ENCODE measurements around the gene CYP27C1.
"Not testable (repeated sequence)": the region's sequence is repeated elsewhere in the genome, so short reads cannot be mapped to it uniquely, and the experiment has no call there.

CYP27C1 gene, protein sequence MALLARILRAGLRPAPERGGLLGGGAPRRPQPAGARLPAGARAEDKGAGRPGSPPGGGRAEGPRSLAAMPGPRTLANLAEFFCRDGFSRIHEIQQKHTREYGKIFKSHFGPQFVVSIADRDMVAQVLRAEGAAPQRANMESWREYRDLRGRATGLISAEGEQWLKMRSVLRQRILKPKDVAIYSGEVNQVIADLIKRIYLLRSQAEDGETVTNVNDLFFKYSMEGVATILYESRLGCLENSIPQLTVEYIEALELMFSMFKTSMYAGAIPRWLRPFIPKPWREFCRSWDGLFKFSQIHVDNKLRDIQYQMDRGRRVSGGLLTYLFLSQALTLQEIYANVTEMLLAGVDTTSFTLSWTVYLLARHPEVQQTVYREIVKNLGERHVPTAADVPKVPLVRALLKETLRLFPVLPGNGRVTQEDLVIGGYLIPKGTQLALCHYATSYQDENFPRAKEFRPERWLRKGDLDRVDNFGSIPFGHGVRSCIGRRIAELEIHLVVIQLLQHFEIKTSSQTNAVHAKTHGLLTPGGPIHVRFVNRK

DNA sequence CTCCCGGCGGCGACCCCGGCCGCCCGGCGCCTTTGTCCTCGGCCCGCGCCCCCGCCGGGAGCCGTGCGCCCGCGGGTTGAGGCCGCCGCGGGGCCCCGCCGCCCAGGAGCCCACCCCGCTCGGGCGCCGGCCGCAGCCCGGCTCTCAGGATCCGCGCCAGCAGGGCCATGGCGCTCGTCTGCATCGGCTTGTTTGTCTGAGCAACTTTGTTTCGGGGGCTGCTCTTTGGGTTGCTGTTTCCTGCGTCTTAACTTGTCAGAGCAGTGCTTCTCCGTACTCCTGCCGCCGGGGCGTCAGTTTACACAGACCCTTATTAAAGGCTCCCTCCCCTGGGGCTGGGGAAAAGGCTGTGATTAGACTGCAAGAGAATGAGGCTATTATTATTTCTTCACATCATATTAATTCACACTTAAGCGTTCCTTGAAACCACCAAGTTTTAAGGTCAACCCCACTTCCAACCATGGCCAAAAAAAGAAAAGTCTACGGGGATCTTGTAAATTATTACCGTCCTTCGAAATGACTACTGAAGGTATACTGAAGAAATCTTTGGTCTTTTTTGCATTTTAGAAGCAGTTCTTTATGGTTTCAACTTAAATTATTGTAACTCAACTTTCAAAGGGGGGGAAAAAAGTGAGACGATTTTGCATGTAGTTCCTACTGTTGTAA, at the start of gene CYP27C1:
CYP27C1 (minus strand) TSS at position 198 of the 666 bp plus-strand sequence; CDS start at position 169, 29 bp downstream.
- DNase-seq = no peak

DNA sequence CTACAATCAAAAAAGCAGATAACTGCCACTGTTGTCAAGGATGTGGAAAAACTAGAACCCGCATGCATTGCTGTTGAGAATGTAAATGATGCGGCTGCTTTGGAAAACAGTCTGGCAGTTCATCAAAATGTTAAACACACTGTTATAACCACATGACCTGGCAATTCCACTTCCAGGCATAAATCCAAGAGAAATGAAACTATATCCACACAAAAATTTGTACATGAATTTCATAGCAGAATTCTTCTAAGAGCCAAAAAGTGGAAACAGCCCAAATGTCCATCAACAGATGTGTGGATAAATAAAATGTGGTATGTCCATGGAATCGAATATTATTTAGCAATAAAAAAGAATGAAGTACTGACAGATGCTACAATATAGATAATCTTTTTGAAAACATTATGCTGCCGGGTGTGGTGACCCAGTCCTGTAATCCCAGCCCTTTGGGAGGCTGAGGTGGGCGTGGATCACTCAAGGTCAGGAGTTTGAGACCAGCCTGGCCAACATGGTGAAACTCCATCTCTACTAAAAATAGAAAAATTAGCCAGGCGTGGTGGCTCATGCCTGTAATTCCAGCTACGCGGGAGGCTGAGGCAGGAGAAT, 41.8 kb upstream of the CYP27C1 start:
- DNase-seq = no peak

DNA sequence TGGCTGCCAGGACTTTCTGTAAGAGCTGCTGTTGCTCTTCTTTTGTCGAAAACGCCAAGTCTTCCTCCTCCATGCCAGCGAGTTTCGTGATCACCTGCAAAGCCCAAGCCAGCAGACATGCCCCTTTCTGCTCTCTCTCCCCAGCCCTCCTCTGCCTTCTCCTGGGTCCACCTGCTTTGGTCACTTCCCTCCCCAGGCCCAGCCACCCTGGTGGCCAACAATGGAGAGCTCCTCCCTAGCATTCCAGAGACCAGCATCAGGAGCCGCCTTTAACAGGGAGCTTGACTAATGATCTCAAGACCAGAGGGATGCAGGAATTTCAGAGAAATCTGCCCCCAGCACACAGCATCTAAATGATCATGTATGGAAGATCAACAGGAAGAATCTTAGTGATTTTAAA, 39.3 kb upstream of the CYP27C1 start:
- DNase-seq = no peak

- DNase-seq = no peak
Measured at GRCh38 chr2:127256866-127257265, 36.8 kb upstream of the CYP27C1 start.

GRCh38 chr2:127256381-127256780, 36.3 kb upstream of the CYP27C1 start:
- DNase-seq = no peak

GRCh38 chr2:127255721-127256120, 35.6 kb upstream of the CYP27C1 start:
- DNase-seq = no peak

DNA sequence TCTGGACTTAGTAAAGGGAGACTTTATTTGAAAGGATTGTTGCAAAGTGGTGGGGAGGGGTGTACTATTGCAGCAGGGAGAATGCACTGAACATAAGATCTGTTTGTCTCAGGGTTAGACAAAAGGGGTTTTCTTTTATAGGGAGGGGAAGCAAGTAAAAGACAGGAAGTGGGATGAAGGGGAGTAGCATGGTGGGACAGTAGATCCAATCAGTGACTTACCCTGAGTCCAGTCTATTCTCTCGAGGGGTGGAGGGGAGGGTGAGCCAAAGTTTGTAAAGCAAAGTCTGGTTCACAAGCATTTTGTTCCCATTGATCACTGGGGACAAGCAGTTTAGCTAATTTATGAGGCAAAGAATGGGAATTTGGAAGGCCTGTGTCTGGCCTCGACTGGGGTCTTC, 35.0 kb upstream of the CYP27C1 start:
- DNase-seq = no peak

DNA sequence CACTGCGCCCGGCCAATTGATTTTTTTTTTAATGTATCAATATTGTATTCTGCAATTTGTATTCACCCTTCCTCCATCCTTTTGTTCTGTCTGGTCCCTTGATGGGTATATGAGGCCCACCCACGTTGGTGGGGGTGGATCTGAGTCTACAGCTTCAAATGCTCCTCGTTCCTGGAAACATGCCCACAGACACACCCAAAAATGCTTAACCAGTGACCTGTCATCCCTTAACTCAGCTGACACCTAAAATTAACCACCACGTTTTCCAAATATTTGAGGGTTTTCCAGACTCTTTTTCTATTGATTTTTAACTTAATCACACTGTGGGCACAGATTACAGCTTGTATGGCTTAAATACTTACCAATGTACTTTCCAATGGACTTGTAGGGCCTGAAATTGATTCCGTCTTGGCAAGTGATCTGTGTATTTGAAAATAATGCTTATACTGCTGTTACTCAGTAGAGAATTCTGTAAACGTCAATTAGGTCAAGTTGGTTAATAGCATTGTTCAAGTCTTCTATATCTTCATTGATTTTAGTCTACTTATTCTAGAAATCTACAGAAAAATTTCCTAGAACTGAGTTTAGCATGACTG, 34.4 kb upstream of the CYP27C1 start:
- no peak for DNase-seq

- DNase-seq = not testable (repeated sequence)
Measured at GRCh38 chr2:127241184-127241583, 21.1 kb upstream of the CYP27C1 start.

DNA sequence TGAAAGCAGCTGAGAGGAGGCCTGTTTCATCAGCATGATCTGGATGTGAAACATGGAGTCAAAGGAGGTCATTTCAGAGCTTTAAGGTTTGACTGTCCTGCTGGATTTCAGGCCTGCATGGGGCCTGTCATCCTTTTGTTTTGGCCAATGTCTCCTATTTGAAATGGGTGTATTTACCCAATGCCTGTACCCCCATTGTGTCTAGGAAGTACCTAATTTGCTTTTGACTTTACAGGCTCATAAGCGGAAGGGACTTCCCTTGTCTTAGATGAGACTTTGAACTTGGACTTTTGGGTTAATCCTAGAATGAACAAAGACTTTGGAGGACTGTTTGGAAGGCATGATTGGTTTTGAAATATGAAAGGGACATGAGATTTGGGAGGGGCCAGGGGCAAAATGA, 19.3 kb upstream of the CYP27C1 start:
- DNase-seq = no peak

DNA sequence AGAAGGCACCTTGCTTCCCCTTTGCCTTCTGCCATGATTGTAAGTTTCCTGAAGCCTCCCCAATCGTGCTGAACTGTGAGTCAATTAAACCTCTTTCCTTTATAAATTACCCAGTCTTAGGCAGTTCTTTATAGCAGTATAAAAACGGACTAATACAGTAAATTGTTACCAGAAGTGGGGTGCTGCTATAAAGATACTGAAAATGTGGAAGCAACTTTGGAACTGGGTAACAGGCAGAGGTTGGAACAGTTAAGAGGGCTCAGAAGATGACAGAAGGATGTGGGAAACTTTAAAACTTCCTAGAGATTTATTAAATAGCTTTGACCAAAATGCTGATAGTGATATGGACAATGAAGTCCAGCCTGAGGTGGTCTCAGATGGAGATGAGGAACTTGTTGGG, 17.7 kb upstream of the CYP27C1 start:
- not testable (repeated sequence) for DNase-seq

GRCh38 chr2:127235082-127235702, 15.1 kb upstream of the CYP27C1 start:
- no peak for DNase-seq

GRCh38 chr2:127233710-127234109, 13.6 kb upstream of the CYP27C1 start:
- no peak for DNase-seq

DNA sequence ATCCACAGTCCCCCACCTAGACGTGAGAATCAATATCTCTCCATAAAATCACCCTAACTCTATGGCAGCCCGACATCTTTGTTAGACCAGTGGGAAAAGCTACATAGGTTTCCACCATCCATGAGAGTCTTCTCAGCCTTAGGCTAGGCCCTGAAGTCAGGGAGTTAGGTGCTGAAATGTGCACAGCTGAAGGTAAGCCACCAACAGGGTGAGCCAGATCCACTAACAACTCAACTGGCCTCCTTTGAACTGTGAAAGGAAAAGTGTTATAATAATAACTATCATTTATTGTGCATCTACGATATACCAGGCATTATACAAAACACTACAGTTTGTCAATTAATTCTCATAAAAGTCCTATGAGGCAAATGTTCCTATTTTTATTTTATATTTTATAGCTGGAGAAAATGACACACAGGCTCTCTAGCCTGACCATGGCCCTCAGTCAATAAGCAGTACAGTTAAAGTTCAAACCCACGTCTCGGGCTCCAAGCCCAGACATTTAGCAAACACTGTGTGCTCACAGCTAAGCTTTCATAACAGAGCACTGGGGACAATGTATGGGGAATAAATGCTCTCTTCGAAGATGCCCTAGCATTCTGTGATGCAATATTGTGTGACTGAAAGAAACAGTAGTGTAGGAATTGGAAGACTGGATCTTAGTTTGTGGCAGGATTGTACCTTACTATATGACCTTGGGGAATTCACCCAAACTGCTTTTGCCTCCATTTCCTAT, 11.2 kb upstream of the CYP27C1 start:
- DNase-seq = no peak

DNA sequence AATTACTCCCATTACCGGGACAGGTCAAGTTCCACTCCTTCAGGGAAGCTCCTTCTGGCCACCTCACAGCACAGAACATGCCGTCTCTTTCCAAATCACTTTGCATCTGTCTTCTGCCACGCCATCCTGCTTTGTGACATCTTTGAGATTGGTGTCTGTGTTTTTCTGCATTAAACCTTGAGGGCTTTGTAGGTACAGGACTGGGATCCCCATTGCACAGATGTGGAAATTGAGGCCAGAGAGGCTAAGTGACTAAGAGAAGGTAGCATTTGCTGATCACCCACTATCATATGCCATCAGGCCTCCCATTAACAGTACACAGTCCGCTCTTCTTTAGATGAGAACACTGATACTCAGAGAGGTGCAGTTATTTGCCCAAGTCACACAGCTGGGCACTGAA, 9.5 kb upstream of the CYP27C1 start:
- DNase-seq = no peak

DNA sequence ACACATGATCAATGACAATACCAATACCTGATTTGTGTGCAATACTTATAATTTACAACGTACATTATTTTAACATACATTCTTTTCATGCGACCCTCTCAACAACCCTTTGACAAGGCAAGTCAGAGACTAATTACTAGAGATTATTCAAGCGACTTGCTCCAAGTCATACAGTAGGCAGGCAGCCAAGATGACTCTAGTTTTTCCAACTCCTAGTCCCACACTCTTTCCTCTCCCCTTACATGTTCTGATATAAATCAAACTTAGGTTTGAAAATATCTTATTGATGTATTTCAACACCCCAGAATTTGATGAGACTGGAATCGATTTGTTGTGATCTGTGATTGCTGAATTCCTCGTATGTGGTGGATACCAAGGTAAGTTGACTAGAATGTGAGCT, 8.0 kb upstream of the CYP27C1 start:
- no peak for DNase-seq

DNA sequence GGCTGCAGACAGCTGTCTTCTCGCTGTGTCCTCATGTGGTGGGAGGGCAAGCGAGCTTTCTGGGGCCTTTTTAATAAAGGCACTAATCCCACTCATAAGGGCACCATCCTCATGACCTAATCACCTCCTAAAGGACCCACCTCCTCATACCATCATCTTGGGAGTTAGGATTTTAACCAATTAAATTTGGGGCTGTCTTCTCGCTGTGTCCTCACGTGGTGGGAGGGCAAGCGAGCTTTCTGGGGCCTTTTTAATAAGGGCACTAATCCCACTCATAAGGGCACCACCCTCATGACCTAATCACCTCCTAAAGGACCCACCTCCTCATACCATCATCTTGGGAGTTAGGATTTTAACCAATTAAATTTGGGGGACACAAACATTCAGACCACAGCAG, 7.2 kb upstream of the CYP27C1 start:
- not testable (repeated sequence) for DNase-seq

- no peak for DNase-seq
Measured at GRCh38 chr2:127226520-127227263, 6.6 kb upstream of the CYP27C1 start.

DNA sequence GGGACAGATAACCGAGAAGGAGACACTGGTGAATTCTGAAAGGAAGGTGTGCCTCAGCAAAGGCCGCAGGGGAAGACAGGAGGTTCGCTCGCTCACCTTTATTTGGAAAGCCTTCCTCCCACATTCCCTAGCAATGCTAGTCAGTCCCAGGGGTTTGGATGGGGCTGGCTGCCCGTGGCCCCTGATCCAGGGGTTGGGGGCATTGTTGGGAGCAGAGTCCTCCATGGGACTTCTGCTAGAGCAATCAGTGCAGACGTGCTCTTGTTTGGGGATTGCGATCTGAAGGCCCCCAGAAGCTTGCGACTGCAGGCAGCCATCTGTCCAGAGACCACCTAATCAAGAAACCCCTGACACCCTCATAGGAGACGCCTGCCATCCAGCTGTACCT, 6.0 kb upstream of the CYP27C1 start:
- DNase-seq = no peak

DNA sequence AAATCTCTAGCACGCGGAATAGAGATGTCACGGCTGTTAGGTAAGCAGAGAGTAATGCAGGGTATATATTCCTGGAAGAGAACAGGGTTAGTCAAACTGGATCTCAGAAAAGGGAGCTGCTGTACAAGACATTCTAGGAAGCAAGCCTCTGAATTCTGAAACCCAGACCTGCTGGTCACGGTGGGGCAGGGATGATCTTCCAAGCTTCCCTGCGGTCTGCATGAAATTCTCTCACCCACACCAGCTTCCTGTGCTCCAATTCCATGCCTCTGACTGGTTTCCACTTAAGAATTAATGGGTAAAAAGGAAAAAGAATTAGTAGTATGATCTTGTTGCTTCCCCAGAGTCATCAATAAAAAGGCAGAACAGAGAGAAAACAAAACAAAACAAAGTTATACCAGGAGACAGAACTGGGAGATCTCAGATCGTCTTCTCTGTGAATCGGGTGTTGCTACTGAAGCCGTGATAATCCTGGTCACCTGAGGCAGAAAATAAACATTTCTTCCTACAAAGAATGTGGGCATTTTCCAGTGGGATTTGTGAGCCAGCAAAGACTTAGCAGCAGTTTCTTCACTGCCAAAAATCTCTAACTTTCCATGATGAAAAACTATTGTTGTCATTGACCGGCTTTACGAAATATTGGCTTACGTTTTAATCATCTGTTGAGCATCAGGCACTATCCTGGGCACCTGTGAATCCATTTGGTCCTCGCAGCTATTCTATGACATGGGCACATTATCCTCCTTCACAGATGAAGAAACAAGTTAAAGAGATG, 5.3 kb upstream of the CYP27C1 start:
- DNase-seq = no peak

GRCh38 chr2:127224135-127224534, 4.0 kb upstream of the CYP27C1 start:
- not testable (repeated sequence) for DNase-seq

Data from NCI-H1048 (cell line).